NCI-H748 treated with DMSO at 0.1 percent for 48 hours (cell line): ENCODE measurements around the gene ATXN10.

Experiments
- DNase-seq: peaks from one replicate; lab custom pipeline; 2025; lab: John Stamatoyannopoulos, UW

Gene ATXN10

GRCh38 chr22:45830531-45831245, 159.1 kb downstream of the ATXN10 start:
- DNase-seq = no peak

- DNase-seq = no peak
These were observed 159.8 kb downstream of the ATXN10 start for GRCh38 chr22:45831394-45831793.

GRCh38 chr22:45832180-45832579, 160.5 kb downstream of the ATXN10 start:
- DNase-seq = no peak

- DNase-seq = no peak
These were observed 161.4 kb downstream of the ATXN10 start for GRCh38 chr22:45832959-45833580.

- no peak for DNase-seq
These were observed 162.0 kb downstream of the ATXN10 start for GRCh38 chr22:45833613-45834012.

GRCh38 chr22:45834241-45834640, 162.6 kb downstream of the ATXN10 start:
- no peak for DNase-seq

- no peak for DNase-seq
These were observed 163.2 kb downstream of the ATXN10 start for GRCh38 chr22:45834795-45835194.

GRCh38 chr22:45836418-45837169, 165.0 kb downstream of the ATXN10 start:
- no peak for DNase-seq

- no peak for DNase-seq
These were observed 165.9 kb downstream of the ATXN10 start for GRCh38 chr22:45837508-45837907.

GRCh38 chr22:45838305-45838887, 166.8 kb downstream of the ATXN10 start:
- no peak for DNase-seq

GRCh38 chr22:45840483-45840882, 168.8 kb downstream of the ATXN10 start:
- no peak for DNase-seq

- no peak for DNase-seq
These were observed 170.8 kb downstream of the ATXN10 start for GRCh38 chr22:45842291-45842991.

- DNase-seq = no peak
These were observed 171.4 kb downstream of the ATXN10 start for GRCh38 chr22:45843031-45843430.

- no peak for DNase-seq
These were observed 172.4 kb downstream of the ATXN10 start for GRCh38 chr22:45843986-45844385.

GRCh38 chr22:45845076-45845487, 173.4 kb downstream of the ATXN10 start:
- DNase-seq = no peak

GRCh38 chr22:45846952-45847351, 175.3 kb downstream of the ATXN10 start:
- DNase-seq = no peak

- DNase-seq = no peak
These were observed 177.3 kb downstream of the ATXN10 start for GRCh38 chr22:45848904-45849303.

GRCh38 chr22:45852826-45853225, 181.2 kb downstream of the ATXN10 start:
- no peak for DNase-seq

GRCh38 chr22:45855961-45856360, 184.3 kb downstream of the ATXN10 start:
- no peak for DNase-seq

- no peak for DNase-seq
These were observed 185.9 kb downstream of the ATXN10 start for GRCh38 chr22:45857519-45857918.

GRCh38 chr22:45859231-45860161, 187.9 kb downstream of the ATXN10 start:
- DNase-seq = no peak
